Naive thymus-derived CD4-positive, alpha-beta T cell (primary cell): ENCODE measurements around the gene WDR82. TPM values are rescaled to one million over a fixed set of nuclear protein-coding genes. Genes with fewer than 3 reads are reported as not detected.

Source experiments
- ATAC-seq: fragments of 150-1000 bp; cut with Tn5 transposase; 2 replicates; pipeline ENCODE4 v1.10.0; 2021; ENCODE audit warnings: mild to moderate bottlenecking, moderate library complexity
- CTCF ChIA-PET: fragments of 350-600 bp; sonication (Branson Sonifier 250); formaldehyde crosslinking; loops from one replicate; lab custom pipeline; 2021; ENCODE audit warnings: antibody characterized with exemption; lab: Charles Lee
- POLR2A ChIA-PET: fragments of 350-600 bp; sonication (Branson Sonifier 250); formaldehyde crosslinking; loops from one replicate; lab custom pipeline; 2021; ENCODE audit warnings: antibody characterized with exemption, inconsistent platforms; lab: Charles Lee
- DNase-seq, 9 donors: peaks; one replicate each; pipeline versions ENCODE4 v3.0.0 to v3.0.0-alpha.2; 2020 to 2022; ENCODE audit warnings: mixed read lengths in 1 of 9
- H3K27ac ChIP-seq: one replicate; pipeline ENCODE4 v1.7.0; 2013; ENCODE audit warnings: mild to moderate bottlenecking, low read depth, low read length, moderate library complexity
- H3K27me3 ChIP-seq, 2 donors: one replicate each; pipeline ENCODE4 v1.7.0; 2013; ENCODE audit warnings: low read length in 2 of 2, mild to moderate bottlenecking in 2 of 2, moderate library complexity in 2 of 2; ENCODE audit not compliant: control insufficient read depth in 2 of 2, insufficient read depth in 2 of 2
- H3K36me3 ChIP-seq, 3 experiments: 1 replicate in 2 of 3; 2 replicates in 1 of 3; pipeline ENCODE4 v1.7.0; 2013; ENCODE audit warnings: low read length in 3 of 3, mild to moderate bottlenecking in 3 of 3, moderate library complexity in 1 of 3; ENCODE audit not compliant: insufficient read depth in 3 of 3, control insufficient read depth in 2 of 3
- H3K4me1 ChIP-seq, 2 donors: one replicate each; pipeline ENCODE4 v1.7.0; 2013; ENCODE audit warnings: low read length in 2 of 2, mild to moderate bottlenecking in 2 of 2, moderate library complexity in 1 of 2; ENCODE audit not compliant: control insufficient read depth in 2 of 2, insufficient read depth in 2 of 2
- H3K4me3 ChIP-seq: 2 replicates; pipeline ENCODE4 v1.7.0; 2013; ENCODE audit warnings: mild to moderate bottlenecking, low read length
- H3K9me3 ChIP-seq, 3 experiments: 1 replicate in 2 of 3; 2 replicates in 1 of 3; pipeline ENCODE4 v1.7.0; 2013; ENCODE audit warnings: low read length in 3 of 3; ENCODE audit not compliant: control insufficient read depth in 2 of 3
- H3K27ac Mint-ChIP-seq, 9 donors: one replicate each; pipeline ENCODE4 v1.8.0; 2020 to 2022; ENCODE audit warnings: mixed read lengths in 9 of 9, mild to moderate bottlenecking in 8 of 9, moderate library complexity in 5 of 9, inconsistent platforms in 2 of 9
- H3K27me3 Mint-ChIP-seq, 5 donors: one replicate each; pipeline ENCODE4 v1.8.0; 2021 to 2022; ENCODE audit warnings: mixed read lengths in 5 of 5, mild to moderate bottlenecking in 1 of 5
- H3K36me3 Mint-ChIP-seq, 5 donors: one replicate each; pipeline ENCODE4 v1.8.0; 2020 to 2022; ENCODE audit warnings: mixed read lengths in 5 of 5, mild to moderate bottlenecking in 3 of 5, inconsistent platforms in 1 of 5
- H3K4me1 Mint-ChIP-seq, 7 donors: one replicate each; pipeline ENCODE4 v1.8.0; 2020 to 2022; ENCODE audit warnings: mixed read lengths in 7 of 7, mild to moderate bottlenecking in 3 of 7, inconsistent platforms in 1 of 7
- H3K4me3 Mint-ChIP-seq, 10 donors: one replicate each; pipeline ENCODE4 v1.8.0; 2020 to 2022; ENCODE audit warnings: mild to moderate bottlenecking in 10 of 10, mixed read lengths in 10 of 10, moderate library complexity in 6 of 10, inconsistent platforms in 2 of 10
- H3K9me3 Mint-ChIP-seq, 11 donors: one replicate each; pipeline ENCODE4 v1.8.0; 2020 to 2022; ENCODE audit warnings: mixed read lengths in 11 of 11, mild to moderate bottlenecking in 4 of 11, inconsistent platforms in 1 of 11, moderate library complexity in 1 of 11
- intact Hi-C, 2 donors: fragments of 100-400 bp; cut with micrococcal nuclease; formaldehyde crosslinking; loops; one replicate each; pipeline ENCODE4 v1.15.1; 2023
- polyA plus RNA-seq, 2 donors: library from polyadenylated mRNA; unstranded; fragments of 300-500 nt; fragmentation: Illumina TruSeq; gene quantifications; one replicate each; pipeline ENCODE4 v1.2.3, GENCODE V29; 2021
- total RNA-seq, 6 experiments: library from RNA in 5 of 6; stranded (reverse) in 5 of 6; gene quantifications; 1 replicate in 5 of 6; 2 replicates in 1 of 6; pipeline ENCODE4 v1.2.3 and lab custom pipeline; 2021 to 2026

Gene WDR82
- total and polyA plus RNA-seq, 7 experiments from 2014 or later: 112 to 181 (median 135) TPM

DNA sequence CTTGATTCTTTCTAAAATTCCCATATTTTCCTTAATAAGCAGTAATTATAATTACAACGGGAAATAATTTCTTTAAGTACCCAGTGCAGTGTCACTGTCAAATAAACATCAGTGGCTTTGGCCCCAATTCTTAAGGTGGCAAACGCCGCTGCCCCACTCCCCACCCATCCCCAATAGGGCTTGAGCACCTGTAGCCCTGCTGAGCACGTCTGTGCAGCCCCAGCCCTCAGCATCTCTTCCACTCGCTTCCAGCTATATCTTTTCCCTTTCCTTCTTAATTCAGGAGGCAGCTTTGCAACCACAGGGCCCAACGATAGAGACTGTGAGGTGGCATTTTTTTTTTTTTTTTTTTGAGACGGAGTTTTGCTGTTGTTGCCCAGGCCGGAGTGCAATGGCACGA is 23.8 kb downstream of the WDR82 start:
- ChIA-PET CTCF (interaction anchor here (2.7 to 3.5 kb wide), 5 partner anchors 9 to 34 kb away, joined by 7 to 33 read pairs (median 11); partner anchors contain the start of gene WDR82), POLR2A (interaction anchor here (0.6 to 46.3 kb wide), 9 partner anchors 7 to 201 kb away, joined by 5 to 1418 read pairs (median 41); partner anchors contain the start of genes GLYCTK, NISCH, PPM1M and TWF2)
- H3K4me1 ChIP-seq: peaks cover 51 to 91% of the 10 kb centered on the region in 2 donors
- H3K9me3 Mint-ChIP-seq: peaks cover 0 to 4% (median 0%) of the 10 kb centered on the region in 11 donors
- peaks cover 48 to 99% (median 91%) of the 10 kb centered on the region in 7 donors for H3K4me1 Mint-ChIP-seq
- peak overlapping the region in 8 of 10 donors; percentile 63 to 97 (median 86) for H3K4me3 Mint-ChIP-seq
- intact Hi-C loops: no loop called here
- peaks cover 0 to 4% (median 0%) of the 10 kb centered on the region in 5 donors for H3K27me3 Mint-ChIP-seq
- peaks cover 30 to 58% (median 39%) of the 10 kb centered on the region in 3 experiments for H3K36me3 ChIP-seq
- peak overlapping the region; percentile 92 to 100 (median 98) for H3K27ac Mint-ChIP-seq
- no peak overlapping the region for H3K4me3 ChIP-seq
- H3K9me3 ChIP-seq: no peaks in the 10 kb centered on the region
- H3K27ac ChIP-seq: peak overlapping the region; percentile 87
- peaks cover 18 to 62% (median 46%) of the 10 kb centered on the region in 5 donors for H3K36me3 Mint-ChIP-seq
- no peak for DNase-seq
- H3K27me3 ChIP-seq: no peaks in the 10 kb centered on the region
- ATAC-seq: no peak

DNA sequence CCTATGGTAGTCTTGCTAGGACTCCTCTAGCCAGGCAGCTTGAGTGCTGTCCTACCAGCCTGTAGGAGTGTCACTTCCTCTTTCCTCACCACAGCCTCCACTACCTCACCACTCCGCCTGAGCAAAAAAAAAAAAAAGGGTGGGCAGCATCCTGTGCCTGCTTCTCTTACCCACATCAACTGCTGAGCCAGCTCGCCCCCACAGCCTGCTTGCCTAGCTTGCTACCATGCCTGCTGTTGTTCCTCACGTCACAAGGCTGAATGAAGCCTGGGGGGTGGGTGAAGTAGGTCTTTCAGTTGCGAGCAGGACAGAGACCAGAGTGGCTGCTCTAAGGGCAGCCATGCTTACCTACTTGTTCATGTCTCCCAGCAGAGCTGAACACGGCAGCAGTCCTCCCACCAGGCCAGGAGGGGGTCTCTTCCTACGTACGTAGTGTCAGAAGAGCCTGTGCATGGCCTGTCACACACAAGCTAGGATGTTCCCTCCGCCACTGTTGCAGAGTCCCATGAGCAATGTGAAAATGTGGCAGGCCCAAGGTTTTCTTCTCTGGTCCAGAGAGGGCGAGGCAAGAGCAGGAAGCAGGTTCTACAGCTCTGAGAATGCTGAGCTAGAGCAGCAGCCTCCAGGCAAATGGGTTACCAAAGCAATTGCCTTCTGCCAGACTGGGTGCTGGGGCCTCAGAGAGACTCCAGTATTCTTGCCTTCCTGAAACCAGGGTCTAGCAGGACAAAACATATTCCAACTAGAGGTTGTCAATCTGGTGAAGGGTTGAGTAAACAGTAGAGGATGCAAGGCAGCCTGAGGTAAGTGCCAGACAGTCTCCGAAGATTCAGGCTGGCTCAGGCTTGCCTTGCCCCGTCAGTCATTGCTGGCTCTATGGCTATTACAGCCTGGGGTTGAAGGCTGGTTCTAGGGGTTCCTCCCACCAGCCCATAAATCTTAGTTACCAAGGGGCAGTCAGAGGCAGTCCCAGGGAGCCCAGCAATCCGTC is 24.8 kb downstream of the WDR82 start:
- Histone ChIP-seq H3K4me3 (peak overlapping the region; percentile 38), H3K9me3 (no peaks in the 10 kb centered on the region), H3K4me1 (peaks cover 55 to 91% of the 10 kb centered on the region in 2 donors), H3K27me3 (no peaks in the 10 kb centered on the region), H3K36me3 (peaks cover 20 to 58% (median 29%) of the 10 kb centered on the region in 3 experiments), H3K27ac (peak overlapping the region; percentile 87)
- ATAC-seq (peak; percentile 95), DNase-seq (peak in 8 of 9 donors; percentile 81 to 95 (median 94))
- Mint-ChIP-seq H3K27ac (peak overlapping the region; percentile 92 to 100 (median 98)), H3K36me3 (peaks cover 15 to 58% (median 39%) of the 10 kb centered on the region in 5 donors), H3K4me1 (peaks cover 46 to 99% (median 92%) of the 10 kb centered on the region in 7 donors), H3K27me3 (peaks cover 0 to 4% (median 0%) of the 10 kb centered on the region in 5 donors), H3K9me3 (peaks cover 0 to 4% (median 0%) of the 10 kb centered on the region in 11 donors), H3K4me3 (peak overlapping the region; percentile 82 to 97 (median 86))
- intact Hi-C loops: loop anchor here (1.0 kb wide), 9 partner anchors 8 to 86 kb away; partner anchors contain the start of genes PPM1M (in 2 of the 2), WDR82 (in 2 of the 2) and TWF2 (in 1 of the 2)
- CTCF ChIA-PET: interaction anchor here (0.6 to 3.5 kb wide), 17 partner anchors 8 to 1644 kb away, joined by 4 to 33 read pairs (median 9); partner anchors contain the start of genes TWF2 and WDR82
- POLR2A ChIA-PET: interaction anchor here (0.8 to 46.3 kb wide), 14 partner anchors 8 to 202 kb away, joined by 3 to 1418 read pairs (median 8); partner anchors contain the start of genes DUSP7, GLYCTK, NISCH and PPM1M

DNA sequence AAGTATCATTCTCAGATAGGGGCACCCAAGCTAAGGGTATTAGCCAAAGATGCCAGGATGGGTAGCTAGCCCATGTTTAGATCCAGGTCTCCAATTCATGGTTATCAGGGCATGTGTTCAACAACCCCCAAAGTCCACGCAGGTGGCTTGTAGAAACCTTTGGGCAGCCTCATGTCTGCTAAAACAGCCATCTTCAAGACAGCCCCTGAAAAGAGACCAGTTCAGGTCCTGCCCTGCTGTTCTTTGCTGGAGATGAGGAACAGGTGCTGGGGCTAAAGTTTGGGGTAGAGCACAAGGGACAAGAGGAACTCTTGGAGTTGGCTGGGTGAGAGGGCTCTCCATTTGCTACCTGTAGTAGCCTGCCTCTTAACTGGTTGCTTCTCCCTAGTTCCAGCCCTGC is 28.3 kb downstream of the WDR82 start:
- ChIA-PET POLR2A (interaction anchor here (1.2 to 46.3 kb wide), 8 partner anchors 9 to 34 kb away, joined by 3 to 1418 read pairs (median 24); partner anchors contain the start of genes GLYCTK, TWF2 and WDR82), CTCF (interaction anchor here (1.2 to 3.2 kb wide), 4 partner anchors 10 to 28 kb away, joined by 4 to 16 read pairs (median 8); partner anchors contain the start of gene WDR82)
- Histone ChIP-seq H3K4me3 (no peak overlapping the region), H3K36me3 (peaks cover 0 to 34% (median under 1%) of the 10 kb centered on the region in 3 experiments), H3K9me3 (no peaks in the 10 kb centered on the region), H3K27ac (peak overlapping the region; percentile 87), H3K4me1 (peaks cover 55 to 85% of the 10 kb centered on the region in 2 donors), H3K27me3 (no peaks in the 10 kb centered on the region)
- Mint-ChIP-seq H3K4me1 (peaks cover 38 to 90% (median 85%) of the 10 kb centered on the region in 7 donors), H3K27me3 (peaks cover 0 to 4% (median 0%) of the 10 kb centered on the region in 5 donors), H3K27ac (peak overlapping the region; percentile 56 to 99 (median 92)), H3K9me3 (peaks cover 0 to 6% (median 0%) of the 10 kb centered on the region in 11 donors), H3K36me3 (peaks cover 8 to 48% (median 15%) of the 10 kb centered on the region in 5 donors), H3K4me3 (peak overlapping the region in 7 of 10 donors; percentile 15 to 87 (median 46))
- intact Hi-C loops: no loop called here
- ATAC-seq (no peak), DNase-seq (no peak)

DNA sequence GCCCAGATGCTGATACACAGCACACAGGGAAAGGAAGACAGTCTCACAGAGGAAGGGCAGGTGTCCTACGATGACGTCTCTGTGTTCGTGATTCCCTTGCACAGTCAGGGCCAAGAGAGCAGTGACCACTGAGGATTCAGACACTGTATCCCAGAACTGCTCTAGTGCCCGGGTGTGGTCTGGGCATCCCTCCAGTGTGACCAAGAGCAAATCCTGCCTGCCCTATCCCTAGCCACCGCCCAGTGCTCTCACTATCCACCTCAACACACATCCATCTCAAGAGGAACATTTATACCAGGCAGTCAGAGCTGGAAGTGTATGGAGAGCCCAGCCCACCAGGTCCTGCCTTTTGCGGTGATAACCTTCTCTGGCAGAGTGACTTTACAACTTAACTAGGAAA is 28.8 kb downstream of the WDR82 start:
- peaks cover 37 to 90% (median 86%) of the 10 kb centered on the region in 7 donors for H3K4me1 Mint-ChIP-seq
- no peak overlapping the region for H3K4me3 ChIP-seq
- H3K9me3 ChIP-seq: no peaks in the 10 kb centered on the region
- peak overlapping the region; percentile 87 for H3K27ac ChIP-seq
- peaks cover 57 to 85% of the 10 kb centered on the region in 2 donors for H3K4me1 ChIP-seq
- H3K36me3 Mint-ChIP-seq: peaks cover 7 to 45% (median 15%) of the 10 kb centered on the region in 5 donors
- peaks cover 0 to 34% (median 0%) of the 10 kb centered on the region in 3 experiments for H3K36me3 ChIP-seq
- ChIA-PET CTCF (interaction anchor here (1.2 to 3.2 kb wide), 6 partner anchors 9 to 30 kb away, joined by 3 to 16 read pairs (median 4); partner anchors contain the start of genes TWF2 and WDR82), POLR2A (interaction anchor here (0.8 to 46.3 kb wide), 12 partner anchors 10 to 34 kb away, joined by 3 to 1418 read pairs (median 9); partner anchors contain the start of genes GLYCTK, TWF2 and WDR82)
- peaks cover 0 to 6% (median 0%) of the 10 kb centered on the region in 11 donors for H3K9me3 Mint-ChIP-seq
- intact Hi-C loops: no loop called here
- peak overlapping the region; percentile 56 to 99 (median 92) for H3K27ac Mint-ChIP-seq
- no peaks in the 10 kb centered on the region for H3K27me3 ChIP-seq
- DNase-seq (no peak), ATAC-seq (no peak)
- peak overlapping the region in 9 of 10 donors; percentile 6 to 87 (median 45) for H3K4me3 Mint-ChIP-seq
- peaks cover 0 to 4% (median 0%) of the 10 kb centered on the region in 5 donors for H3K27me3 Mint-ChIP-seq

DNA sequence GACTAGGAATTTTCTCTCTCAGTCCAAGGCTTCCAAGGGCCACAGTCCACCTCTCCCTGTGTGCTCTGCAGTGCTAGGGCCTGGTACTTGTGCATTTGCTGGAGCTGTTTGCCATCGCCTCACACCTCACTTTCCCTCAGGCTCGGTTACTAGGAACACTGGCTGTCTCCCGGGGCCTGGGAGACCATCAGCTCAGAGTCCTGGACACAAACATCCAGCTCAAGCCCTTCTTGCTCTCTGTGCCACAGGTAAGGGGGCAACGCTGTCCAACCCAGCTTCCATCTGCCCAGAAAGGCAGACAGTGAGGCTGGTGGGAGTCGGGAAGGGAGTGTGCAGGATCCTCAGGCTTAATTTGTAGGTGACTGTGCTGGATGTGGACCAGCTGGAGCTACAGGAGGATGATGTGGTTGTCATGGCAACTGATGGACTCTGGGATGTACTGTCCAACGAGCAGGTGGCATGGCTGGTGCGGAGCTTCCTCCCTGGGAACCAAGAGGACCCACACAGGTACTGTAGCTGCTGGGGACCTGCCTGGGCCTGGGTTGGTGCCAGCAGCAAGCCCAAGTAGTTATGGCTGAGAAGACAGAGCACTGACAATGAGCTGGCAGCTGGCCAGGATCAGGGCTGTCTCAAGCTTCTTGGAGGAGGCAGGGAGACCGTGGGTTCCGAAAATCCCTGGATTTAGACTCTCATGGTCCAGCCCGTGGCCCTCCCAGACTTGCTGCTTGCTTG is 29.5 kb downstream of the WDR82 start:
- Histone ChIP-seq H3K4me3 (no peak overlapping the region), H3K4me1 (peaks cover 57 to 85% of the 10 kb centered on the region in 2 donors), H3K9me3 (no peaks in the 10 kb centered on the region), H3K36me3 (peaks cover 0 to 34% (median 0%) of the 10 kb centered on the region in 3 experiments), H3K27ac (peak overlapping the region; percentile 87), H3K27me3 (no peaks in the 10 kb centered on the region)
- ChIA-PET POLR2A (interaction anchor here (0.8 to 46.3 kb wide), 9 partner anchors 8 to 35 kb away, joined by 3 to 1418 read pairs (median 18); partner anchors contain the start of genes GLYCTK, TWF2 and WDR82), CTCF (interaction anchor here (1.2 to 3.2 kb wide), 6 partner anchors 10 to 31 kb away, joined by 3 to 16 read pairs (median 4); partner anchors contain the start of genes TWF2 and WDR82)
- peaks cover 0 to 4% (median 0%) of the 10 kb centered on the region in 5 donors for H3K27me3 Mint-ChIP-seq
- peak overlapping the region; percentile 79 to 99 (median 92) for H3K27ac Mint-ChIP-seq
- DNase-seq: peak in 1 of 9 donors; percentile 34
- H3K36me3 Mint-ChIP-seq: peaks cover 7 to 45% (median 15%) of the 10 kb centered on the region in 5 donors
- H3K4me3 Mint-ChIP-seq: peak overlapping the region in 9 of 10 donors; percentile 36 to 87 (median 61)
- intact Hi-C loops: no loop called here
- no peak for ATAC-seq
- H3K4me1 Mint-ChIP-seq: peaks cover 40 to 90% (median 86%) of the 10 kb centered on the region in 7 donors
- H3K9me3 Mint-ChIP-seq: peaks cover 0 to 6% (median 0%) of the 10 kb centered on the region in 11 donors
